Stromal cell of bone marrow (primary cell): ENCODE results near the gene AP3B1.
A peak's percentile ranks its signal among the peaks of the same experiment; 100 is the strongest.

Source experiments
- DNase-seq: peaks from one replicate; pipeline ENCODE4 v3.0.0-alpha.2; 2012; ENCODE audit warnings: low read depth

The AP3B1 gene

GRCh38 chr5:78288246-78288645 lies 6.3 kb downstream of the AP3B1 start:
- no peak for DNase-seq

GRCh38 chr5:78287833-78288232 lies 6.7 kb downstream of the AP3B1 start:
- DNase-seq: peak; percentile 54

- DNase-seq: no peak
These were observed 7.3 kb downstream of the AP3B1 start for GRCh38 chr5:78287169-78287568.

- no peak for DNase-seq
These were observed 8.2 kb downstream of the AP3B1 start for GRCh38 chr5:78286290-78286689.

- DNase-seq: no peak
These were observed 10.7 kb downstream of the AP3B1 start for GRCh38 chr5:78283802-78284201.

- no peak for DNase-seq
These were observed 11.4 kb downstream of the AP3B1 start for GRCh38 chr5:78283105-78283504.

- DNase-seq: no peak
These were observed 14.2 kb downstream of the AP3B1 start for GRCh38 chr5:78280261-78280660.

- no peak for DNase-seq
These were observed 15.3 kb downstream of the AP3B1 start for GRCh38 chr5:78279194-78279593.

- no peak for DNase-seq
These were observed 16.8 kb downstream of the AP3B1 start for GRCh38 chr5:78277715-78278114.

GRCh38 chr5:78275998-78276543 lies 18.4 kb downstream of the AP3B1 start:
- no peak for DNase-seq

GRCh38 chr5:78274540-78275197 lies 19.8 kb downstream of the AP3B1 start:
- no peak for DNase-seq

GRCh38 chr5:78273436-78273835 lies 21.1 kb downstream of the AP3B1 start:
- DNase-seq: no peak

GRCh38 chr5:78271766-78272165 lies 22.7 kb downstream of the AP3B1 start:
- DNase-seq: no peak

- DNase-seq: no peak
These were observed 25.3 kb downstream of the AP3B1 start for GRCh38 chr5:78269088-78269703.

- DNase-seq: no peak
These were observed 26.1 kb downstream of the AP3B1 start for GRCh38 chr5:78268356-78268755.

- DNase-seq: no peak
These were observed 29.3 kb downstream of the AP3B1 start for GRCh38 chr5:78265163-78265562.

- no peak for DNase-seq
These were observed 29.9 kb downstream of the AP3B1 start for GRCh38 chr5:78264600-78264999.

GRCh38 chr5:78260771-78261170 lies 33.7 kb downstream of the AP3B1 start:
- DNase-seq: no peak

- DNase-seq: no peak
These were observed 41.3 kb downstream of the AP3B1 start for GRCh38 chr5:78253201-78253600.

- no peak for DNase-seq
These were observed 41.8 kb downstream of the AP3B1 start for GRCh38 chr5:78252715-78253114.

GRCh38 chr5:78251663-78252284 lies 42.7 kb downstream of the AP3B1 start:
- DNase-seq: no peak

GRCh38 chr5:78245136-78245535 lies 49.4 kb downstream of the AP3B1 start:
- DNase-seq: no peak

GRCh38 chr5:78243639-78244038 lies 50.9 kb downstream of the AP3B1 start:
- DNase-seq: peak; percentile 45
